HG03442 (cell line): Measurements from ENCODE around the gene FAM171A1.
"Not testable (repeated sequence)": the region's sequence is repeated elsewhere in the genome, so short reads cannot be mapped to it uniquely, and the experiment has no call there.

Experiments
- ATAC-seq: cut with Tn5 transposase; IDR thresholded peaks from one replicate; pipeline ENCODE4 v1.9.1; 2021; ENCODE audit warnings: mild to moderate bottlenecking, moderate library complexity; ENCODE audit not compliant: unreplicated experiment

FAM171A1 gene

GRCh38 chr10:15321431-15322341, 49.4 kb downstream of the FAM171A1 start:
- ATAC-seq, result no peak

- no peak for ATAC-seq
Observed at GRCh38 chr10:15320522-15321203, 50.4 kb downstream of the FAM171A1 start.

DNA sequence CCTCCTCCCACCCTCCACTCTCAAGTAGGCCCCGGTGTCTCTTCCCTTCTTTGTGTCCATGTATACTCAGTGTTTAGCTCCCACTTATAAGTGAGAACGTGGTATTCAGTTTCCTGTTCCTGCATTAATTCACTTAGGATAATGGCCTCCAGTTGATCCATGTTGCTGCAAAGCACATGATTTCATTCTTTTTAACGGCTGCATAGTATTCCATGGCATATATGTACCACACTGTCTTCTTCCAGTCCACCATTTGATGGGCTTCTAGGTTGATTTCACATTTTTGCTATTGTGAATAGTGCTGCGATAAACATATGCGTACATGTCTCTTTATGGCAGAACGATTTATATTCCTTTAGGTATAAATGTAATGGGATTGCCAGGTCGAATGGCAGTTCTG, 51.0 kb downstream of the FAM171A1 start:
- no peak for ATAC-seq

GRCh38 chr10:15316871-15317464, 54.1 kb downstream of the FAM171A1 start:
- ATAC-seq, result no peak

- no peak for ATAC-seq
Observed at GRCh38 chr10:15316145-15316544, 54.9 kb downstream of the FAM171A1 start.

GRCh38 chr10:15315286-15315685, 55.8 kb downstream of the FAM171A1 start:
- ATAC-seq, result no peak

DNA sequence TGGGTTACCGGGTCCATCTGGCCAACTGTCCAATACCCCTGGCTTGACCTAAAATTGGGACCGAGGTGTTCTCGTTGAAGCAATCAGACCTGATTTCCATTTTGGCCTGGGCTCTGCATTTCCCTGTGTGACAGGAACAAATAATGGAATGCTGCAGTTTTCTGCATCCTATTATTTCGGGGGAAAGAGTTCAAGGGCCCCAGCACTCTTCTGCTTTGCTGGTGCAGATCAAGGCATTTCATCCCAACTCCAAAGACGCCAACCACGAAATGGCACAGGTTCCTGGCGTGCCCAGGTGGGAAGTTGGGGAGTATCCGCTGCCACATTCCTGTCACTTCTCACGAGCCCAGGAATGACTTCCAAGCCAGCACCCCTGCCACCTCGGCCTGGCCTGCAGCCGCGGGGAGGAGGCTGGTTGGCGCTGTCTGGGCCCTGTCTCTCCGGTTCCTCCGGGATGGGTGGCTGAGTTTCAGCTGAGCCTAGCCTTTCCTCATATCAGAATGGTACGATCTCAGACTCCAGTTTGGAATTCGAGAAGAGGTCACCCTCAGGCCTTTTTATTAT, 56.5 kb downstream of the FAM171A1 start:
- no peak for ATAC-seq

DNA sequence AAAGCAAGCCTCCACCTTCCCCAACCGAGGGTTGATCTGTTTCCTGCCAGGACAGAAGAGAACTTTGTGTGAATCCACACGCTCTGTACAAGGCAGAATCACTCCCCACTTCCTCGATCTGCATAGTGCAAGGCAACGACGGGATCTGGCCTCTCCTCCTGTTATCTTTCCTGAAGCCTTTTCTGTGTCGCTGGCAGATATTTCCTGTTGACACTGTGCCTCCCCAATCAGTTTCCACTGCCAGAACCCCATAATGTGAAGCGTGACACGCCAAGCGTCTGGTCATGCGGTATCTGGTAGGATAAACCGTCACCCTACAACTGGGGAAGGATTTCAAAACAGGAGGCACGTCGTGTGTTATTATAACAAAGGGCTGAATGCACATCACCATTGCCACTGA, 57.2 kb downstream of the FAM171A1 start:
- ATAC-seq, result no peak

DNA sequence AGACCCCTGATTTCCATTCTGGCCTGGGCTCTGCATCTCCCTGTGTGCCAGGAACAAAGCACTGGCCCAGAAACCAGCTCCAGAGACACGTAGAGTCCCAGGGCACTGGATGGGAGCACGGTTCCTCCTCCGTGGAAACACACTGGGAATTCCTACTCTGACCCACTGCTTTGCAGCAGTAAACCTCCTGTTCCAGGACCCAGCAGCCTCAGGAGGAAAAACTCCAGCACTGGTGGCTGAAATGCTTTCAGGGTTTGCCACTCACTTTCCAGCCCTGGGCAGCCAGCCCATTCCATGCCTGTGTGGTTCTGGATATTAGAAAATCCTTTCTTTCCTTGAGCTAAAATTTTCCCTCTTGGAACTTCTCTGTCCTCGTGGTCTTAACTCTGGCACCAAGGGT, 58.0 kb downstream of the FAM171A1 start:
- no peak for ATAC-seq

GRCh38 chr10:15311569-15312280, 59.4 kb downstream of the FAM171A1 start:
- ATAC-seq, result no peak

GRCh38 chr10:15310776-15311568, 60.1 kb downstream of the FAM171A1 start:
- ATAC-seq, result no peak

DNA sequence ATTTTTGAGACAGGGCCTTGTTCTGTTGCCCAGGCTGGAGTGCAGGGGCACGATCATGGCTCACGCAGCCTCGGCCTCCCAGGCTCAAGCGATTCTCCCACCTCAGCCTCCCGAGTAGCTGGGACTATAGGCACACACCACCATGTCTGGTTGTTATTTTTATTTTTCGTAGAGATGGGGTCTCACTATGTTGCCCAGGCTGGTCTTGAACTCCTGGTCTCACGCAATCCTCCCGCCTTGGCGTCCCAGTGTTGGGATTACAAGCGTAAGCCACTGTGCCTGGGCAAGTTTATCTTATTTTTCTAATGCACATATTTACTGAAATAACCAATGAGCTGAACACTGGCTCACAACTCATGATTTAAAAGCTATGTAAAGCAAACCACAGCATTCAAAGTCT, 61.9 kb downstream of the FAM171A1 start:
- ATAC-seq, result no peak

GRCh38 chr10:15306735-15307280, 64.3 kb downstream of the FAM171A1 start:
- ATAC-seq, result no peak

GRCh38 chr10:15305634-15306033, 65.5 kb downstream of the FAM171A1 start:
- ATAC-seq, result no peak

DNA sequence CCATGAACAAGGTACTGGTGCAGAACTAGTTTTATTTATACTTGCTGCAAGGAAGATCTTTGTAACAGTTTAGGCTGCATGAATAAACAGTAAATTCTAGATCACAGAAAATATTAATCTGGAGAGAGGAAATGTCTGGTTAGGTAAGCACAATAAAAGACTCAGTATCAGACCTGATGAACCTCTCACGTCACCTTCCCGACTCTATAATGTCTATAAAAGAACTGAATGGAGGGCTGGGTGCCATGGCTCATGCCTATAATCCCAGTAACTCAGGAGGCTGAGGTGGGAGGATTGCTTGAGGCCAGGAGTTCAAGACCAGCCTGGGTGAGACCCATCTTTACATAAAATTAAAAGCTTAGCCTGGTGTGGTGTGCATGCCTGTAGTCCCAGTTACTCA, 65.9 kb downstream of the FAM171A1 start:
- no peak for ATAC-seq

DNA sequence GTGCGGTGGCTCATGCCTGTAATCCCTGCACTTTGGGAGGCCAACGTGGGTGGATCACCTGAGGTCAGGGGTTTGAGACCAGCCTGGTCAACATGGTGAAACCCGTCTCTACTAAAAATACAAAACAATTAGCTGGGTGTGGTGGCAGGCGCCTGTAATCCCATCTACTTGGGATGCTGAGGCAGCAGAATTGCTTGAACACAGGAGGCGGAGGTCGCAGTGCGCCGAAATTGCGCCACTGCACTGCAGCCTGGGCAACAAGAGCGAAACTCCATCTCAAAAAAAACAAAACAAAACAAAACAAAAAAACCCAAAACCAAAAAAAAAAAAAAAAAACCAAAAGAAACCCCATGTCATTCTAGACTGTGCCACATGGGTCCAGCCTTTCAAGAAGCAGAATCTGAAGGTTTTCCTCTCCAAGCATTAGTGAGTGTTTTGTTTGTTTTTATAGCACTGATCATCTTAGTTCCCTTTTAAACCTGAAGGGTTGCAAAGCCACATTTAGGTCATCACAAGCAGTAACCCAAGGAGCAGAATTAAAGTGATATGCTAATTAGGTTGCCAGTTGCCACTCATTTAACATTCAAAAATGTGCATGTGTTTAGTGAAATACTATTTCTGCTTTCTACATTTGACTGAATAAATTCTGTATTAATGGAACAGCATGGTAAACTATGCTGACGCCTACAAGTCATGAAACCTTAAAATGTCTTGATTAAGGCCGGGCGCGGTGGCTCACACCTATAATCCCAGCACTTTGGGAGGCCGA, 68.7 kb downstream of the FAM171A1 start:
- ATAC-seq, result not testable (repeated sequence)

DNA sequence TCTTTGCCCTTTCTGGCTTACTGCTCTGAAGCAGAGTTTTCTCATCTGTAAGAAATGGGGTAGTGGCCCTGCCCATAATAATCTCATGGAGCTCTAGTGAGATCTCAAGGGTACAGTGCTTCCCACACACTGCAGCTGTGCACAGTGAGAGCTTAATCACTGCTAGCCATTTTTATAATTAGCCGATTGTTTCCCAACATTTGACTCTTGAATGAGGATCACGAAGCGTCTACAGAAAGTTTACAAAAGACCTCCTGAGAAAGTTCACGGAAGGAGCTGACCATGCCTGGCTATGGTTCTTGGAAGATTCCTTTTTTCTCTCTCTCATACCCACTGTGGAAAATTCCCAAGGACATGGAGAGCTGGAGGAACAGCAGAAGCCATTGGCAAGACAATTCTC, 70.4 kb downstream of the FAM171A1 start:
- no peak for ATAC-seq

- ATAC-seq, result no peak
Observed at GRCh38 chr10:15300145-15300544, 70.9 kb downstream of the FAM171A1 start.

GRCh38 chr10:15296701-15297100, 74.4 kb downstream of the FAM171A1 start:
- ATAC-seq, result no peak
